ENCODE measurements around the gene SPAG16.

SPAG16 gene

DNA sequence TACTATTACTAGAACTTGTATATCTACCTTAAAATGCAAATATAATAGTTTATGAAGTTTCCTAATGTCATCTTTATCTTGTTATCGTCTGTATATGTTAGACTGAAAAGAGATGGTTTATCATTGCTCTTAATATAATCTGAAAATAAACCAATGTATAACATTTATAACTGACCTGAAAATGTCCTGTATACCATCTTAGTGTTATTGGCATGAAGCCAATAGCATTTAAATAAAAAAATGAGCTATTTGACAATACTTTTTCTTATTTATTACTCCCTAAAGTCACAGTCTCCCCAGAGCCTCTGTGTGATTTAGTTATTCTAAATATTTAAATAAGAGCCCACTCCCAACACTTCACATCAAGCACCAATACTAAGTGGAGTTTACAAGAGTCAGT, 1128.4 kb downstream of the SPAG16 start:
- DNase-seq (ENCODE audit: extremely low read depth, low read depth) = no peak
- no peak for TF ChIP-seq CTCF (IDR thresholded peaks at IDR 0.05; ENCODE audit: low read depth, low read length)

- TF ChIP-seq CTCF (IDR thresholded peaks at IDR 0.05; ENCODE audit: low read depth, low read length) = no peak
- no peak for DNase-seq (ENCODE audit: extremely low read depth, low read depth)
Measured at GRCh38 chr2:214436470-214436869, 1152.2 kb downstream of the SPAG16 start.

DNA sequence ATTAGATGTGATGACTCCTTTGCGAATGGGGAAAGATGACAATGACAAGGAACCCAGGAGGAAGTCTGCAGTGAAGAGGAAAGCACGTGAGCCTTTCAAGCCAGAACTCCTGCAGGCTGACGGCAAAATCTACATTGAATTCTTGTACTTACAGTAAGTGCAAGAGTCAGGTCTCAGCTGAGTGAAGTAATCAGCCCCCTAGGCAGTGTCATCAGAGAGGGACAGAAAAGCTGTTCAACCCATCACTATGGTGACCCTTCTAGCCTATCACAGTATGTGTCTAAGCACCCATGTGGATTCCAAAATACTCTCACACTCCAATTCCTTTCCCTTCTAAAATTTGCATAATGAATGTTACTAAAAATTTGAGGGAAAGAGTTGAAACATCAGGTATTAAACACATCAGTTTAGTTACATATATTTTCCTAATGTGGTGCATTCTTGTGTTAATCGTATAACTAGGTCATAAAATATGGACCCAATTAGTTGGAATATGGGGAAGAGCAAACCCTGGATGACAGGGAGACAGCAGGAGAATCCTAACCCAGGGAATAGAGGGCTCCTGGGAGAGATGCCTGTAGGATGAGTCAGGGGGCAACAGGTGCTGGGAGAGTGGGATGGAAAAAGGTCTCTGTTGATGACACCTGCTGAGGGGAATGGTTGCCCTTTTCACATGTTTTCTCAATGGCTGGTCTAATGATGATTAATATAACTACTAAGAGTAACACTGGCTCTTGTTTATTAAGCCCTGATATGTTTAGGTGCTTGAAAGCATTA, 1166.0 kb downstream of the SPAG16 start:
- no peak for TF ChIP-seq CTCF (IDR thresholded peaks at IDR 0.05; ENCODE audit: low read depth, low read length)
- DNase-seq (ENCODE audit: extremely low read depth, low read depth) = no peak

DNA sequence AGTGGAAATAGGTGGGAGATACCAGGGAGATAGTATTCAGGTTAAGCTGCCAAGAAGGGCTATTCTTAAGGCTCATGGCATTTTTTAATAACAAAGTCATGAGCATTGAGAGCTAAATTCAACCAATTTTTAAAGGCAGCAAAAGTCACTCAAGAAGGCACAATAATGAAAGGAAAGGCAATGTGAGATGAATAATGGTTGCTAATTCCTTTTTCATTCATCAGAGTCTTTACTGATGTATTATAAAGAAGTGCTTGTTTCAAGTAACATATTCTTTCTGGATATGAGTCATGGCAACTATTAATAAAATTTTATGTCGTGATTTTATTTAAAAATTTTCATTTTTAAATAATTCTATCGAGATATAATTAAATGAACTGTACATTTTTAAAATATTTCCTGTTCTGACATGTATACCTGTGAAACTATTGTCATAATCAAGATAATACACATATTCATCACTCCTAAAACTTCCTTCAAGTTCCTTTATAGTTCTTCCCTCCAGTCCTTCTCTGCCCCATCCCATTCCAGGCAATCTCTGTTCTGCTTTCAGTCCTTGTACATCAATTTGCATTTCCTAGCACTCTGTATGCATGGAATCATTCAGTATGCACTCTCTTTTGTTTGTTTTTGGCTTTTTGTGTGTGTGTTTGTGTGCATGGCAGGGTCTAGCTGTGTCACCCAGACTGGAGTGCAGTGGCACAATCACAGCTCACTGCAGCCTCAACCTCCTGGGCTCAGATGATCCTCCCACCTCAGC, 1167.4 kb downstream of the SPAG16 start:
- no peak for DNase-seq (ENCODE audit: extremely low read depth, low read depth)
- TF ChIP-seq CTCF (IDR thresholded peaks at IDR 0.05; ENCODE audit: low read depth, low read length) = no peak

All from AG09319 (cell line).